T-helper 2 cell treated with Interferon-gamma antibody and Interleukin-4, amounts not matched to agents 5 μg/mL and 100 μg/mL, for 36 hours (primary cell): Measurements from ENCODE around the gene CD93.

Source experiments
- DNase-seq: peaks from one replicate; pipeline ENCODE4 v3.0.0; 2021; ENCODE audit warnings: low spot score
- H3K27ac Mint-ChIP-seq: one replicate; pipeline ENCODE4 v1.8.0; 2021; ENCODE audit warnings: mild to moderate bottlenecking, mixed read lengths
- H3K27me3 Mint-ChIP-seq: one replicate; pipeline ENCODE4 v1.8.0; 2021; ENCODE audit warnings: low read depth, mixed read lengths
- H3K36me3 Mint-ChIP-seq: one replicate; pipeline ENCODE4 v1.8.0; 2021; ENCODE audit warnings: low read depth, mixed read lengths
- H3K4me1 Mint-ChIP-seq: one replicate; pipeline ENCODE4 v1.8.0; 2021; ENCODE audit warnings: low read depth, mixed read lengths
- H3K4me3 Mint-ChIP-seq: one replicate; pipeline ENCODE4 v1.8.0; 2022; ENCODE audit warnings: mild to moderate bottlenecking, moderate library complexity, mixed read lengths
- H3K9me3 Mint-ChIP-seq: one replicate; pipeline ENCODE4 v1.8.0; 2021; ENCODE audit warnings: mixed read lengths

Gene CD93

DNA sequence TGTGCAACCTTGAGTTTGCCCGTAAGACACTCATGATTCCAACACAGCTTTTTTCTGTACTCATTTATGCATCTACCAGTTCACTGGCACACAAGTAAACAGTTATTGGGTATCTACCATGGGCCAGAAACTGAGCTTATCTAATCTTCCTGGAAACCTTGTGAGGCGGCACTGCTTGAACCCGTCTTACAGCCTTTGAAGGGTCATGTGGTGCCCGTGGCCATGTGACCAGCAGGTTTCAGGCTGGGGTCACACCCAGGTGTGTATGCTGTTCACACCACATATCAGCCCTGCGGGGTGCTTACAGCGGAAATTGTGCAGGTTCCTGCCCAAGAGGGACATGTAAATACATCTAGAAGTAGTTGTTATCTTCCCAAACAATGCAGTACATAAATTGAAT, 42.7 kb downstream of the CD93 start:
- no peak overlapping the region for H3K27ac Mint-ChIP-seq

DNA sequence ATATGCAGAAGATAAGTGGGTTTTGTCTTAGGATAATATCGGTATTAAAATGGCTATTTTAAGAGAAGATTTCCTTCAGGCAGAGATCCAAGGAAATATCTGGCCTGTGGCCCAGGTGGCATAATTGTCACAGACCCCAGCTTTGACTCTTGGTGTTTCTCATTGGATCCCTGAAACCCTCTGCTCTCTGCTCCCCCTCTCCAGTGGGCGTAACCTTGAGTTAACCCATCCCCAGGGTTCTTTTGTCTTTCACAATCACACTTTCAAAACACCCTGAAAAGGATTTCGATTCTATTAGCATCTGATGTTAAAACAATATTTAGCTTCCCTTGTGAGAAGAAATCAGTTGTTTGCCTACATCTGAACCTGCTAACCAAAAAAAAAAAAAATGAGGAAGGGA, 43.9 kb downstream of the CD93 start:
- no peaks in the 10 kb centered on the region for H3K4me1 Mint-ChIP-seq
- peaks cover 29% of the 10 kb centered on the region for H3K27me3 Mint-ChIP-seq
- no peaks in the 10 kb centered on the region for H3K9me3 Mint-ChIP-seq
- no peaks in the 10 kb centered on the region for H3K36me3 Mint-ChIP-seq
- no peak for DNase-seq
- H3K27ac Mint-ChIP-seq: no peak overlapping the region
- no peak overlapping the region for H3K4me3 Mint-ChIP-seq

More for the DNA sequence above, 42.7 kb downstream of the CD93 start:
- H3K36me3 Mint-ChIP-seq: no peaks in the 10 kb centered on the region
- peaks cover 2% of the 10 kb centered on the region for H3K4me1 Mint-ChIP-seq
- no peaks in the 10 kb centered on the region for H3K9me3 Mint-ChIP-seq
- no peak overlapping the region for H3K4me3 Mint-ChIP-seq
- DNase-seq: no peak
- H3K27me3 Mint-ChIP-seq: peaks cover 37% of the 10 kb centered on the region

DNA sequence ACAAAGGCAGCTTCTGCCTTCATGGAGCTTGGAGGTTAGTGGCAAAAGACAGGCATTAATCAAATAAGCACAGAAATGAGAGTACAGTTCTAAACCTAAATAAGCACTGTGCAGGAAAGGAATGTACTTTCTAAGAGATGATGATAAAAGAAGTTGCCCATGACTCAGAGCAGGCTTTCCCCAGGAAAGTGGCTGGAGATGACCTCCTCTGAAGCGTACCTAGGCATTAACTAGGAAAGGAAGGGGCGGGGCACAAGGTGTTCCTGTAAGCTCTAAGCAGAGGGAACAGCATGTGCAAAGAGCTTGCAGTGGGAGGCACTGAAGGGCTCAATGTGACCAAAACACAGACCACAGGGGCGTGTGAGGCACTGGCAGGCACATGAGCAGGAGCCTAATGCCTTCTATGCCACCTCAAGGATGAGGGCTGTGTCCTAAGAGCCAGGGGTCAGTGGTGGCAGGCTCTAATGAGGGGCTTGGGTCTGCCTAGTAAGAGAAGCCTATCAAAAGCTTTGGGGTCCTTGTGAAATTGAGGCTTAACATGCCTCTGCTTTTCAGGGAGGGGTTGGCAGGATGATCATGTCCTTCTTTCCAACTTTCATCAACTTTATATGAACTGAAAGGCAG, 46.1 kb downstream of the CD93 start:
- Mint-ChIP-seq H3K36me3 (no peaks in the 10 kb centered on the region), H3K27me3 (peaks cover 19% of the 10 kb centered on the region), H3K27ac (no peak overlapping the region), H3K4me3 (no peak overlapping the region), H3K9me3 (no peaks in the 10 kb centered on the region), H3K4me1 (no peaks in the 10 kb centered on the region)
- no peak for DNase-seq

DNA sequence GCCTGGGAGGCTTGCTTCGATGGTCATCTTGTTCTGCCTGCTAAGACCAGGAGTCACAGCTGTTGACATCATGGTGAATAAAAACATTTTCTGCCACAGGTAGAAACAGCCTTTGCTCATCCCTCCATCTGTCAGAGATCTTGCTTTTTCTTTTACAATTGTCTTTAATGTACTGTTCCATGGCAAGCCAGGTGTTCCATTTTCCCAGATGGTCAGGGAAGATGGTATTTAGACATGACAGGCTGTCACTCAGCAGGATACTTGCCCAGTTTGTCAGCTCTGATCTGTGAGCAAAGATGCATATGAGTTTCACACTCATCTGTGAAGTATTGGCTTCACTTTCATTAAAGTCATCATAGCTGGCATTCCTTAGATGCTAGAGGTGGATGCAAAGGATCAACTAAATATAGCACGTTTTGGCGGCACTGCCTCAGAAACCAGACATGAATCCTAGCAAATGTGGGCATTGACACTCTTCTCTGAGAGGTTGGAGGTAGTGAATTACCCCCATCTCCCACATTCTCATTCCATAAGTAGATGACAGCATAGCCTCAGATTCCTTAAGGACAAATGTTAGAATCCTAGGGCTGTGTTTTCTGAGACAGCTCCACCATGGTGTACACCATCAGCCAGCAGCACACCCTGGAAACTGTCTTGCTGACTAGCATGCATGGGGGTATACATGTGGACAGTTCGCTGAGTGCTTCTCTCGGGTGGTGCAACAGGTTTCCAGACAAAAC, 46.8 kb downstream of the CD93 start:
- no peak overlapping the region for H3K27ac Mint-ChIP-seq

DNA sequence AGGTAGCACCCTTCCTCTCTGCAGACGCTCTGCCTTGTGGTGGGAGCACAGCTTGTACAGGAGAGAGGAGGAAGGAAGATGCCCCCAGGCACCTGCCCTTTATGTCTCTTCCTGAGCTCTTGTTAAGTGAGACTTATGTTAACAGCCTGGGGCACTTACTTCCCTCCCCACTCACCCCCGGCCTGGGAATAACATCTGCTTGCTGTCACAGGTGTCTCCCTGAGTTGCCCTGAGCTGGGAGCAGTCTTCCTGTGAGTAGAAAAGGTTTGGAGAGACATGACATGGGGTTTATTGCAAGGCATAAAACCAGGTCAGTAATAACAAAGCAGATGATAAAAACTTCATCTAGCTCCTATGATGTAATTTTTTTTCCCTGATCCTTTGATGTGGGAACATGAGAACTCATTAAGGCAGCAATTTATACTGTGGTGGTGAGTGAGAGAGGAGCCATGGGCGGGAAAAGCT, 49.1 kb downstream of the CD93 start:
- H3K4me1 Mint-ChIP-seq: no peaks in the 10 kb centered on the region
- H3K4me3 Mint-ChIP-seq: no peak overlapping the region
- H3K27me3 Mint-ChIP-seq: peaks cover 10% of the 10 kb centered on the region
- H3K27ac Mint-ChIP-seq: no peak overlapping the region
- DNase-seq: no peak
- H3K9me3 Mint-ChIP-seq: no peaks in the 10 kb centered on the region
- no peaks in the 10 kb centered on the region for H3K36me3 Mint-ChIP-seq

More for the DNA sequence above, 46.8 kb downstream of the CD93 start:
- H3K4me1 Mint-ChIP-seq: no peaks in the 10 kb centered on the region
- no peak for DNase-seq
- H3K36me3 Mint-ChIP-seq: no peaks in the 10 kb centered on the region
- H3K27me3 Mint-ChIP-seq: peaks cover 16% of the 10 kb centered on the region
- no peak overlapping the region for H3K4me3 Mint-ChIP-seq
- no peaks in the 10 kb centered on the region for H3K9me3 Mint-ChIP-seq

DNA sequence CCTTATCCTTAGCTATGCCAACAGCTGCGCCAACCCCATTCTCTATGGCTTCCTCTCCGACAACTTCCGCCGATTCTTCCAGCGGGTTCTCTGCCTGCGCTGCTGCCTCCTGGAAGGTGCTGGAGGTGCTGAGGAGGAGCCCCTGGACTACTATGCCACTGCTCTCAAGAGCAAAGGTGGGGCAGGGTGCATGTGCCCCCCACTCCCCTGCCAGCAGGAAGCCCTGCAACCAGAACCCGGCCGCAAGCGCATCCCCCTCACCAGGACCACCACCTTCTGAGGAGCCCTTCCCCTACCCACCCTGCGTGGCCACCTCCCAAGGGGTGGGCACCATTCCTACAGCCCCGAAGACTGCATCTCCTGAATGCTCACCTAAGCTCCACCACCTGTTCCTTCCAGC, 49.8 kb downstream of the CD93 start:
- DNase-seq: no peak
- Mint-ChIP-seq H3K27me3 (peaks cover 6% of the 10 kb centered on the region), H3K4me3 (no peak overlapping the region), H3K4me1 (no peaks in the 10 kb centered on the region), H3K36me3 (no peaks in the 10 kb centered on the region), H3K9me3 (no peaks in the 10 kb centered on the region), H3K27ac (no peak overlapping the region)

DNA sequence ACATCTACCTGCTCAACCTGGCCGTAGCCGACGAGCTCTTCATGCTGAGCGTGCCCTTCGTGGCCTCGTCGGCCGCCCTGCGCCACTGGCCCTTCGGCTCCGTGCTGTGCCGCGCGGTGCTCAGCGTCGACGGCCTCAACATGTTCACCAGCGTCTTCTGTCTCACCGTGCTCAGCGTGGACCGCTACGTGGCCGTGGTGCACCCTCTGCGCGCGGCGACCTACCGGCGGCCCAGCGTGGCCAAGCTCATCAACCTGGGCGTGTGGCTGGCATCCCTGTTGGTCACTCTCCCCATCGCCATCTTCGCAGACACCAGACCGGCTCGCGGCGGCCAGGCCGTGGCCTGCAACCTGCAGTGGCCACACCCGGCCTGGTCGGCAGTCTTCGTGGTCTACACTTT, 50.4 kb downstream of the CD93 start:
- no peaks in the 10 kb centered on the region for H3K36me3 Mint-ChIP-seq
- DNase-seq: no peak
- no peaks in the 10 kb centered on the region for H3K9me3 Mint-ChIP-seq
- H3K27ac Mint-ChIP-seq: no peak overlapping the region
- H3K4me1 Mint-ChIP-seq: no peaks in the 10 kb centered on the region
- no peak overlapping the region for H3K4me3 Mint-ChIP-seq
- H3K27me3 Mint-ChIP-seq: peaks cover 6% of the 10 kb centered on the region

DNA sequence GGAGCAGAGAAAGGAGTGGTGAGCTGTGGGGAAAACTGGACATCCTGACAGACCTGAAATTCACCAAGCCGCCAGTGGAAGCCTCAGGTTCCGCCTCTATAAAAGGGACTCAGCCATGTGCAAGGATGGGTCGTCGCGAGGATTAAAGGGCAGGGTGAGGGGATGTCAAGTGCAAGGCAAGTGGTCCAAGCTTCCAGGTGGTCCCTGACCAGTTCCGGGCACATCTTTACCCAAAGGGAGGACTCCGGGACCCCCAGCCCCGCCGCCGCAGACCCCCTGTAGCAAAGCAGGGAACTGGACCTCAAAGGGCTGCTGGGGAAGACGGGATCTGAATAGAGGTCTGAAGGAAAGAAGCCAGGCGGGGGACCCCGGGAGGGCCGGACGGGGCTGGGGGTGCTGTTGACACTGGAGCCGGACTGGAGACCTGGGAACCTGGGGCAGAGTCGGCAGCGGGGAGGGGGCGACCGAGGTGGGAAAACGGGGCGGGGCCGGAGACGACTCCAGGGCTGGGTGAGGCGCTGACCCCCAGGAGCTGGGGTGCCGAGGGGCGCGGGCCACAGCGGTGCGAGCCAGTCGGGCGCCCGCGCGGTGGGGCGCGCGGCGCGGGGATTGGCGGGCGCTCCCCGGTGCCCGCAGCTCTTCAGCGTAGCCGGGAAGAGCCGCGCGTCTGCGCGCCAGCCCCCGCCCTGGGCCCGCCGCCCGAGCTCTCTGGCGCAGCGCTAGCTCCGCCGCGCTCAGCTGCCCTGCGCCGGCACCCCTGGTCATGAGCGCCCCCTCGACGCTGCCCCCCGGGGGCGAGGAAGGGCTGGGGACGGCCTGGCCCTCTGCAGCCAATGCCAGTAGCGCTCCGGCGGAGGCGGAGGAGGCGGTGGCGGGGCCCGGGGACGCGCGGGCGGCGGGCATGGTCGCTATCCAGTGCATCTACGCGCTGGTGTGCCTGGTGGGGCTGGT, 51.1 kb downstream of the CD93 start, which contains the start of gene SSTR4:
Gene SSTR4 (plus strand): TSS at position 592 of the 951 bp plus-strand sequence. CDS start 172 bp downstream, at position 764.
- Mint-ChIP-seq H3K27ac (no peak within 1 kb of the TSS), H3K36me3 (no peaks in the 10 kb centered on the region), H3K9me3 (no peaks in the 10 kb centered on the region), H3K4me1 (no peaks in the 10 kb centered on the region), H3K4me3 (no peak within 1 kb of the TSS), H3K27me3 (peaks cover 6% of the 10 kb centered on the region)
- DNase-seq: no peak

DNA sequence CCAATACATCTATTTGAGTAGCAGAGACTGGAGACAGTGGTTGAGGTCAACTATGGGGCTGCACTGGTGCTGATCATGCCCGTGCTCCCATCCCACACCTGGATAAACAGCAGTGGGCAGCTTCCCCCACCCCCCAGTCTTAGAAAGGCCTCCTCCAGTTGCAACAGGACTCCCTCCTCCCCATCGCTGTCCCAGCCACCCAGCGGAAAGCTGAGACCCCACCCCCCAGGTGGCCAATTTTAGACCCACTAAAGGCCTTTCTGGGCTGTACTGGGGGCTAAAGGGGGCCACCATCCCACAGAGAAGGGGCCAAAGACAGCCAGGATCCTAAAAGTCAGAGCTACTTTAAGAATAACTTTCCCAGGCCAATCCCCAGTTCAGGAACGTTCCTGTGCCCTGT, 52.2 kb downstream of the CD93 start:
- no peaks in the 10 kb centered on the region for H3K4me1 Mint-ChIP-seq
- no peaks in the 10 kb centered on the region for H3K36me3 Mint-ChIP-seq
- H3K27ac Mint-ChIP-seq: no peak overlapping the region
- no peak overlapping the region for H3K4me3 Mint-ChIP-seq
- H3K9me3 Mint-ChIP-seq: no peaks in the 10 kb centered on the region
- DNase-seq: no peak
- H3K27me3 Mint-ChIP-seq: peaks cover 9% of the 10 kb centered on the region

DNA sequence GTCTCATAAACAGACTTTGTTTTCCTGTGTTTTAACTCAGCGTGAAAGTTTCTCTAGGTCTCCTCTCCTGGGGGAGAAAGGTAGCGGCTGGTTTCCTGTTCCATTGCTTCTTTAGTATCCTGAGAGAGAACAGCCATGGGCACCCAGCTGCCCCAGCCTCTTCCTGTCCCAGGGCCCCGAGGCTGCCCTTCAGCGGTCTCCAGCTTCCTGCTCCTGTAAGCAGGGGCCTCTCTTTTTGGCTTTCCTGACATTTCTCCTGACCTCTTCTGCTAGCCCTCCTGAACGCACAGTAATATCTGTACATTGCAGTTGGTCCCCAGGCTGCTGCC, 53.4 kb downstream of the CD93 start:
- no peak overlapping the region for H3K4me3 Mint-ChIP-seq
- H3K27ac Mint-ChIP-seq: no peak overlapping the region
- H3K9me3 Mint-ChIP-seq: no peaks in the 10 kb centered on the region
- peaks cover 9% of the 10 kb centered on the region for H3K27me3 Mint-ChIP-seq
- DNase-seq: no peak
- no peaks in the 10 kb centered on the region for H3K4me1 Mint-ChIP-seq
- no peaks in the 10 kb centered on the region for H3K36me3 Mint-ChIP-seq

DNA sequence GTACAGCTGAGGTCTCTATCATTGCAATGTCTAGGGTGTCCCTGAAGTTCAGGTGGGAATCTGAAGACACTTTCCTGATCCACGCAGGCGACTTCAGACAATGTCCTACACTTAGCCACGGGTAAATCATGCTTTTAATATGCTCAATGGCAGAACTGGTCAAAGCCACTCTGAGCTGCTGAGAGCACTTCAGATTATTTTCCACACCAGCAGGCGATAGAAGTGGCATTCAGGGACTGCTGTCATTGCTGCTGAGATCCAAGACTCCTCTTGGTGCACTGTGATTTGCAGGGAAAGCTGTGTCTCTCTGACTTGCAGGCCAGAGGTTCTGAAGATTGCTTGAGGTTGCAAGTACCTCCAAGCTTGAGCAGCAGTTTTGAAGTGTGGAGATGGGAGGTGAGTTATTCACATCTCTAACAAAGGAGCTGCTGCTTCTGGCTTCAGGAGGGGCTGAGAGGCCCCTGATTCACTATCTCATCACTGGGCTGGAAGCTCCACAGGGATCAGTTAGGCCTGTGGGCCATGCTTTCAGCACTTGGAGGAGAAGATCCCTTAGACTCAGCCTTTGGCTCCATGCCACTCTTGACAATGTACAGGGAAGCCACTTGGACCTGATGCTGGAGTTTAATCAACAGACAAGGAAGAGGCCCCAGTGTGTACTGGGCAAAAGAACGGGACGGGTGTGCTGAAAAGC, 53.9 kb downstream of the CD93 start:
- no peak for DNase-seq
- Mint-ChIP-seq H3K4me3 (no peak overlapping the region), H3K36me3 (no peaks in the 10 kb centered on the region), H3K27ac (no peak overlapping the region), H3K27me3 (peaks cover 8% of the 10 kb centered on the region), H3K4me1 (no peaks in the 10 kb centered on the region), H3K9me3 (no peaks in the 10 kb centered on the region)

DNA sequence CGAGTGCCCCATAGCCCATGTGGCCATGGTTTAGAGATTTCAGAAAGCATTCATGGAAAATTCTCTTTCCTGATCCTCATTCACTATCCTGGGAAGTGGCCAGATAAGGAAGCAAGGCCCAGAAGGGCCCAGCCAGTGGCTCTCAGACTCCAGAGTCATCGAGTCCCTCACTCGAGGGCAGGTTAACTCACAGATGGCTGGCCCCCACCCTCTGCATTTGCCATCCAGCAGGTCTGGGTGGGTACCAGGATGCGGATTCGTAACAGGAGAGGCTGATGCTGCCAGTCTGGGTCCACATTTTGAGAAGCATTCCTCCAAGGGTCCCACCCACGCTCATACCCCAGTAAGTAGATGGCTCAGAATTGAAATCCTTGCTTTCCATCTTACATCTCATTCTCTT, 54.8 kb downstream of the CD93 start:
- H3K4me1 Mint-ChIP-seq: no peaks in the 10 kb centered on the region
- peaks cover 4% of the 10 kb centered on the region for H3K27me3 Mint-ChIP-seq
- no peak for DNase-seq
- no peak overlapping the region for H3K4me3 Mint-ChIP-seq
- no peak overlapping the region for H3K27ac Mint-ChIP-seq
- H3K9me3 Mint-ChIP-seq: no peaks in the 10 kb centered on the region
- no peaks in the 10 kb centered on the region for H3K36me3 Mint-ChIP-seq
